ENCODE data around the gene SPRED2. TPM values are rescaled to one million over a fixed set of nuclear protein-coding genes. Genes with fewer than 3 reads are reported as not detected.

The SPRED2 gene
- total and polyA plus RNA-seq, 2 of the 8 experiments (the other 6 are each of a cell fraction or from before 2014, with no cell fraction given): 15.3 to 22.5 TPM

DNA sequence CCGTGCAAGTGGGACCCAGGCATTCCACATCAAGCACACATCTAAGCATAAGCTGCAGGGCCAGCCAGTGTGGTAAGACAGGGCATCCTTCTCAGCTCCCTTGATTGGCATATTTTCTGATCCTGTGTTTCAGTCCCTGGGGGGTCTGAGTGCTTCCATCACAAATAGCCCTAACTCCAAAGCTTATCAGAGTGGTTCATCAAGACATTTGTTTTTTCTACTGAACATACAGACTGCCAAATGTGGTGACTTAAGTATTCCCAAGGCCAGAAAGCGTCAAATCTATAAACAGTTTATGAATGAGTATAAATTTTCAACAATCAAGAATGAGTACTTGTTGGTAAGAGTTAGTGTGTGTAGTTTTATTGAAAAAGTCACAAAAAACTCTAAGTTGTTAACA is 18.8 kb downstream of the SPRED2 start:
- Histone ChIP-seq H2AFZ (ENCODE audit: low read length) (no peak overlapping the region), H3K18ac (ENCODE audit: extremely low read depth, low read length) (0 out of 2 replicates have a peak overlapping the region, but pooled peaks have one; percentile 1), H2BK5ac (ENCODE audit: low read depth, low read length) (no peak overlapping the region), H4K91ac (replicated peaks; ENCODE audit: insufficient read length, low read length) (no peak overlapping the region), H3K4me2 (ENCODE audit: insufficient read depth in 1 of 2, low read depth in 2 of 2, low read length in 2 of 2) (peak overlapping the region in 1 of 2 experiments; percentile 51; a peak in 1 of 4 replicates), H3K27ac (ENCODE audit: low read depth, low read length) (no peak overlapping the region), H3K79me1 (ENCODE audit: low read depth, low read length) (no peaks in the 10 kb centered on the region), H3K79me2 (ENCODE audit: control insufficient read depth in 1 of 2, insufficient read depth in 2 of 2, low read length in 2 of 2) (peaks cover 0 to 15% of the 10 kb centered on the region in 2 experiments), H3K4me1 (replicated peaks in 1 of 4; ENCODE audit: control insufficient read depth in 3 of 4, insufficient read depth in 4 of 4, low read length in 3 of 4) (peaks cover 4 to 30% (median 24%) of the 10 kb centered on the region in 4 experiments), H3K56ac (replicated peaks; ENCODE audit: insufficient read length, low read depth, low read length) (no peak overlapping the region), H3K4ac (replicated peaks; ENCODE audit: insufficient read length, low read depth, low read length) (no peak overlapping the region), H4K8ac (ENCODE audit: extremely low read depth, insufficient read depth, low read length) (no peak overlapping the region), H2BK20ac (ENCODE audit: low read length) (no peak overlapping the region), H3K4me3 (ENCODE audit: extremely low read depth in 1 of 4, insufficient read depth in 2 of 4, low read depth in 3 of 4, low read length in 4 of 4) (no peak overlapping the region), H3K36me3 (ENCODE audit: control insufficient read depth in 2 of 4, insufficient read depth in 4 of 4, low read length in 3 of 4) (no peaks in the 10 kb centered on the region), H3K14ac (ENCODE audit: insufficient read length) (no peak overlapping the region), H2BK120ac (replicated peaks; ENCODE audit: low read depth, low read length) (no peak overlapping the region), H2BK15ac (ENCODE audit: low read length) (no peak overlapping the region), H4K5ac (ENCODE audit: insufficient read length, low read depth, low read length) (no peak overlapping the region), H3K27me3 (replicated peaks in 1 of 4; ENCODE audit: control insufficient read depth in 3 of 4, extremely low read depth in 1 of 4, insufficient read depth in 3 of 4, low read length in 3 of 4) (no peaks in the 10 kb centered on the region), H2BK12ac (ENCODE audit: low read depth, low read length) (no peak overlapping the region), H2AK5ac (ENCODE audit: low read depth, low read length) (peak overlapping the region; percentile 2; the same call in 1 of the 2 replicates), H3K23ac (ENCODE audit: insufficient read length) (no peak overlapping the region), H3K9ac (replicated peaks in 1 of 4; ENCODE audit: extremely low read depth in 1 of 4, low read depth in 3 of 4, low read length in 3 of 4) (no peak overlapping the region), H3K23me2 (ENCODE audit: low read depth, low read length) (no peaks in the 10 kb centered on the region), H4K20me1 (replicated peaks in 1 of 2; ENCODE audit: control insufficient read depth in 1 of 2, insufficient read depth in 2 of 2, low read length in 2 of 2) (peaks cover 0 to 2% of the 10 kb centered on the region in 2 experiments), H3K9me3 (ENCODE audit: insufficient read depth in 2 of 2, low read depth in 1 of 2, low read length in 1 of 2) (no peaks in the 10 kb centered on the region)
- ChIA-PET POLR2A (ENCODE audit: partially characterized antibody) (interaction anchor here (1.2 kb wide), 1 partner anchor 19 kb away, joined by 3 read pairs; the partner anchor contains the start of gene SPRED2), CTCF (ENCODE audit: partially characterized antibody) (interaction anchor here (2.2 kb wide), 1 partner anchor 16 kb away, joined by 7 read pairs; no protein-coding TSS in a partner anchor)
- WGBS, 2 experiments (ENCODE audit: extremely low coverage in 1 of 2, insufficient coverage in 1 of 2, insufficient read length in 1 of 2, insufficient replicate concordance in 2 of 2, low coverage in 1 of 2, low lambda C conversion rate in 2 of 2, missing lambda C conversion rate in 1 of 2): 97% methylated on average over 2 of the region's 2 CpGs; no CpG with 5 or more reads in 1 of the 2 experiments
- DNase-seq (ENCODE audit: low read depth in 1 of 2, low spot score in 2 of 2) (no peak), FAIRE-seq (no peak)
- TF ChIP-seq, protein P1, sequence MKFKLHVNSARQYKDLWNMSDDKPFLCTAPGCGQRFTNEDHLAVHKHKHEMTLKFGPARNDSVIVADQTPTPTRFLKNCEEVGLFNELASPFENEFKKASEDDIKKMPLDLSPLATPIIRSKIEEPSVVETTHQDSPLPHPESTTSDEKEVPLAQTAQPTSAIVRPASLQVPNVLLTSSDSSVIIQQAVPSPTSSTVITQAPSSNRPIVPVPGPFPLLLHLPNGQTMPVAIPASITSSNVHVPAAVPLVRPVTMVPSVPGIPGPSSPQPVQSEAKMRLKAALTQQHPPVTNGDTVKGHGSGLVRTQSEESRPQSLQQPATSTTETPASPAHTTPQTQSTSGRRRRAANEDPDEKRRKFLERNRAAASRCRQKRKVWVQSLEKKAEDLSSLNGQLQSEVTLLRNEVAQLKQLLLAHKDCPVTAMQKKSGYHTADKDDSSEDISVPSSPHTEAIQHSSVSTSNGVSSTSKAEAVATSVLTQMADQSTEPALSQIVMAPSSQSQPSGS (IDR thresholded peaks at IDR 0.05; ENCODE audit: low read length): no peak
- TF ChIP-seq CHD2 (IDR thresholded peaks at IDR 0.05; ENCODE audit: low read length): no peak
- TF ChIP-seq RFX5 (IDR thresholded peaks at IDR 0.05; ENCODE audit: borderline replicate concordance, low read depth, low read length): no peak
- TF ChIP-seq KDM4A (IDR thresholded peaks at IDR 0.05; ENCODE audit: low read depth, low read length, severe bottlenecking): no peak
- TF ChIP-seq RAD21 (IDR thresholded peaks at IDR 0.05 in 1 of 2, conservative IDR thresholded peaks at IDR 0.05 in 1 of 2; ENCODE audit: low read depth in 2 of 2, low read length in 2 of 2): no peak
- TF ChIP-seq, protein P2, sequence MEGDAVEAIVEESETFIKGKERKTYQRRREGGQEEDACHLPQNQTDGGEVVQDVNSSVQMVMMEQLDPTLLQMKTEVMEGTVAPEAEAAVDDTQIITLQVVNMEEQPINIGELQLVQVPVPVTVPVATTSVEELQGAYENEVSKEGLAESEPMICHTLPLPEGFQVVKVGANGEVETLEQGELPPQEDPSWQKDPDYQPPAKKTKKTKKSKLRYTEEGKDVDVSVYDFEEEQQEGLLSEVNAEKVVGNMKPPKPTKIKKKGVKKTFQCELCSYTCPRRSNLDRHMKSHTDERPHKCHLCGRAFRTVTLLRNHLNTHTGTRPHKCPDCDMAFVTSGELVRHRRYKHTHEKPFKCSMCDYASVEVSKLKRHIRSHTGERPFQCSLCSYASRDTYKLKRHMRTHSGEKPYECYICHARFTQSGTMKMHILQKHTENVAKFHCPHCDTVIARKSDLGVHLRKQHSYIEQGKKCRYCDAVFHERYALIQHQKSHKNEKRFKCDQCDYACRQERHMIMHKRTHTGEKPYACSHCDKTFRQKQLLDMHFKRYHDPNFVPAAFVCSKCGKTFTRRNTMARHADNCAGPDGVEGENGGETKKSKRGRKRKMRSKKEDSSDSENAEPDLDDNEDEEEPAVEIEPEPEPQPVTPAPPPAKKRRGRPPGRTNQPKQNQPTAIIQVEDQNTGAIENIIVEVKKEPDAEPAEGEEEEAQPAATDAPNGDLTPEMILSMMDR (IDR thresholded peaks at IDR 0.05; ENCODE audit: control extremely low read depth in 1 of 3, insufficient read depth in 1 of 3, low read depth in 1 of 3, low read length in 3 of 3): no peak
- TF ChIP-seq MAFK (IDR thresholded peaks at IDR 0.05; ENCODE audit: low read depth, low read length): no peak
- no peak for TF ChIP-seq TAF1 (IDR thresholded peaks at IDR 0.05; ENCODE audit: low read depth, low read length)
- TF ChIP-seq GABPA (IDR thresholded peaks at IDR 0.05; ENCODE audit: borderline replicate concordance, insufficient read depth, low read length): no peak

Measured in H1 (cell line).